ENCODE measurements around the gene DOCK6.

GRCh38 chr19:11295665-11296245 lies 33.4 kb upstream of the DOCK6 start, which contains the start of gene TSPAN16:
- no peak for TF ChIP-seq POLR2A (IDR thresholded peaks at IDR 0.05)
- TF ChIP-seq CTCF (IDR thresholded peaks at IDR 0.05): no peak
- TF ChIP-seq POLR2AphosphoS5 (IDR thresholded peaks at IDR 0.05; ENCODE audit: insufficient read depth in 1 of 2, low read depth in 1 of 2): no peak
